Activated CD4-positive, alpha-beta T cell treated with anti-CD3 and anti-CD28 coated beads, Interleukin-2, Interleukin-6, amounts not matched to agents 100 ng/mL and 50 ng/mL, durations not matched to agents 16 hours and 8 hours (primary cell): Measurements from ENCODE around the gene SLC28A1.
"Not testable (repeated sequence)": the region's sequence is repeated elsewhere in the genome, so short reads cannot be mapped to it uniquely, and the experiment has no call there.

Source experiments
- DNase-seq: peaks from one replicate; pipeline ENCODE4 v3.0.0-alpha.2; 2020

SLC28A1 gene

DNA sequence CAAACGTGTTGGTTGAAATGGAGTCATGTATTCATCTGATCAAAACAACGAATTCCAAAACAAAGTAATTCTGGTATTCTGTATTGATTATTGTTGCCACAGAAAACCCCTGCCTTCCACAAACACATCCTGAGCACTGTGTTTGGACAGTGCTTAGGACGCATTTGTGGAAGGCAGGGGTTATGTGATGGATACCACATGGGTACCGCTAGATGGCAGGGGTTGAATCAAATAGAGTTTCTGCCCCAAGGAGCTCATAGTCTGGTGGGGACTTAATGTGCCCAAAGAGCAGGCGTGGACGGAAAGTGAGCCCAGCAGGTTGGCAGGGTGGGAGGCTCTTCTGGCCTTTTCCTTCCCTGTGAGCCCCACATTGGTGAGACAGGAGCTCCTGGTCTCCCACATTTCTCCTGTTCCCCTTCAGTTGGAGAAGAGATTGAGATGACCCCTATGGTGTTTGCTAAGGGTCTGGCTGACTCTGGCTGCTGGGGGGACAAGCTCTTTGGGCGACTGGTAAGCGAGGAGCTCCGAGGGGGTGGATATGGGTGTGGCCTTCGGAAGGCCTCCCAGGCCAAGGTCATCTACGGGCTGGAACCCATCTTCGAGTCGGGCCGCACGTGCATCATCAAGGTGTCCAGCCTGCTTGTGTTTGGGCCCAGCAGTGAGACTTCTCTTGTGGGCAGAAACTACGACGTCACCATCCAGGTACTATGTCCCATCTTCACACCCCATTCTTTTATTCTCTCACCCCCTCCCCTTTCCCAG, 22.1 kb upstream of the SLC28A1 start:
- DNase-seq = no peak

DNA sequence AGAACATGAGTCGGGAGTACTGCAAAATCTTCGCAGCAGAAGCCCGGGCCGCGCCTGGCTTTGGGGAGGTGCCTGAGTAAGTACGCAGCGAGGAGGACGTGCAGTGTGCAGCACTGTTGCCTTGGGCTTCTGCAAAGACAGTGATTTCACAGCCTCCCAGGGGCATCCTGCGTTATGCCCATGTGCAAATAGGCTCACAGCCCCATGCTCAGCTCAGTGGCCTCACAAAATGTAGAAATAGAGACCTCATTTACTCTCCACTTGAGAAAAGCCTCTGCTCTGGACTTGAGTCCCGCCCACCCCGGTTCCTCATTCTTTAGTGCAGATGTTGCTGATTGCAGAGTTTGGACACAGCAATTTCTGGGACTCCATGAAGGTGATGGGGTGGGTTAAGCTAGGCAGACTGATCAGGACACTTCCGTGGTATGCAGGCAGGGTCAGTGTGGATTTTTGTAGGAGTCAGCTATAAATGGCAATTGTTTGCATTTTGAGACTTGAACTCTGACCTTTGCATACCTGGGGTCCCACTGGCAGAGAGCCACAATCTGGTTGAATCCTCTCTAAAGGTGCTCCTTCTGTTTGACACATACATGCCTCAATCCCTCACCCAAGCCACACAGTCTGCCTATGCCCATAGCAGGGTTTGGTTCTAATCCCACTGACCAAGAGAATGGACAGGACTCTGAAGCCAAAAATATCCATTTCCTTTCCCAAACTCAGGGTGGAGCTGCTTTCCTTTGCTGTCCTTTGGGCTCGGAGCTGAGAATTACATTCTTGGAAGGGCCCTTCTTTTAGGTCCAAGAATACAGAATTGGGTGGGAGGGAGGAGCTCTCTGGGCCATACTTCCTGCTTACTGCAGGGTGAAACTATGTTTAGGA, 20.7 kb upstream of the SLC28A1 start:
- no peak for DNase-seq

DNA sequence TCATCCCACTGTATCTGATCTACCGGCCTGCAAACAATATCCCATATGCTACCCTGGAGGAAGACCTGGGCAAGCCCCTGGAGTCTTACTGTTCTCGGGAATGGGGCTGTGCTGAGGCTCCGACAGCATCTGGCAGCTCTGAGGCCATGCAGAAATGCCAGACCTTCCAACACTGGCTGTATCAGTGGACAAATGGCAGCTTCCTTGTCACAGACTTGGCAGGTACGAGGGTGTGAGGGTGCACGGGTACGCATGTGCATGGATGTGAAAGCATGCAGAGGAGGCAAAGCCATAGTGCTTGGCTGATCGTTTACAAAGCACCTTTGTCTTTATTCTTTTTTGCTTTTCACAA, 20.0 kb upstream of the SLC28A1 start:
- no peak for DNase-seq

DNA sequence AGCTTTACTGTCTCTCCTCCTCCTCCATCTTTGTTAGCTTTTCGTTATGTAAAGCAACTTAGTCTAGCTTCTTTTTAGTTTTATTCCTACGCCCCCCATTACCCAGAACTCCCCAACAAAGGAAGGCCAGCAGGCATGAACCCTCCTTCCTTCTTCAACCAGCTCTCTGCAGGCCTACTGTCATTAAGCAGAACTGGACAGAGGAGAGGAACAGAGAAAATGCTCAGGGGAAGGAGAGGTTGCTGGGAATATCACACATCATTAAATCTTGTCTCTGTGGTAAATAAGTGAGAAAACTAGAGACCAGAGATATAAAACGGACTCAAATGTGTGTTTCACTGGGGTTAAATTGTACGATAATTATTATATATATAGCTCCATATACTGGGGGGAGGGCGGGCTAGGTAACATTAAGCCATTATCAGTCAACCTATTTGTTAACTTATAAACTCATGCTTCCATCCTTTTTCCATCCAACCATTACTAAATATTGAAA, 19.3 kb upstream of the SLC28A1 start:
- DNase-seq = no peak

DNA sequence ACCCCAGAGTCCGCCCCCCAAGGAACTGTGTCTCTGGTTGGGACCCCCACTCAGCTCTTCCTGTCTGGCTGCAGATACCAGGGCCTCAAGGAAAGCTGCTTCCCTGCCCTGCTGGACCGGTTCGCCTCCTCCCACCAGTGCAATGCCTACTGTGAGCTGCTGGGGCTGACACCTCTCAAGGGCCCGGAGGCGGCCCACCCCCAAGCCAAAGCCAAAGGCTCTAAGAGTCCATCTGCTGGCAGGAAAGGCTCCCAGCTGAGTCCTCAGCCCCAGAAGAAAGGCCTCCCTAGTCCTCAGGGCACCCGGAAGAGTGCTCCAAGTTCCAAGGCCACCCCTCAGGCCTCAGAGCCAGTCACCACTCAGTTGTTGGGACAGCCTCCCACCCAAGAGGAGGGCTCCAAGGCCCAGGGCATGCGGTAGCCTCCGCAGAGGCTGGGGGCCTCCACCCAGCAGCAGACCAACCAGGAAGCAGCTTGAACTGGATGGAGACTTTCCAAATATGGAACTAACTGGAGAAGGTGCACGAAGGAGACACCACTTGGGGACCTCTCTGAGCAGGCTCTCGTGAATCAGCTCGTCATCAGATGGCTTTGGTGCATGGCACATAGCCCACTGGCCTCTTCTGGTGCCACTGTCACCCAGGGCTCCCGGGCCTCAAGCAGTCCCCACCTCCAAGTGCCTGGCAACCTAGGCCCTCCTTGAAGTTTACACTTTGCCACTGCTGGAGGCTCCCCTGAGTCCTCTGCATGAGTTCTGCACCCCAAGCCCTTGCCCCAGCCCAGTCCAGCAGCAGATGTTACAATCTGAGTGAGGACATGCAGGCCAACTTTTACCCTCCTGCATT, 16.2 kb upstream of the SLC28A1 start:
- no peak for DNase-seq

DNA sequence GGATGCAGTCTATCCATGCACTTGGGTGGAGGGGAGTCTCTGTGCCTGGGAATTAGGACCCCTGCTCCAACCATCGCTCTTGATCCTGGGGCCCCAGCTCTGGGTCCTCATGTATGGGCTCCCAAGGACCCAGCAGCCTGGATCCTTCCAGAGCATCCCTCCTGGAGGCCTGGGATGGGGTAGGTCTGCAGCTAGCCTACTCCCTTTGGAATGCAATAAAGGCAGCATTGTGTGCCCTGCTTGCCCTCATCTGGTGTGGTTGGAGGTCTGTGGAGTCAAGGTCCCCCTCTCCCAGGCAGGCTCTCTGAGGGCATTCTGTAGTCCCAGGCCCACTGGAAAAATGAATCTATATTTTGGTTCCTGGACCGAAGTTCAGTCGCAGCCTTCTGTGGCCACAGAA, 15.0 kb upstream of the SLC28A1 start:
- no peak for DNase-seq

DNA sequence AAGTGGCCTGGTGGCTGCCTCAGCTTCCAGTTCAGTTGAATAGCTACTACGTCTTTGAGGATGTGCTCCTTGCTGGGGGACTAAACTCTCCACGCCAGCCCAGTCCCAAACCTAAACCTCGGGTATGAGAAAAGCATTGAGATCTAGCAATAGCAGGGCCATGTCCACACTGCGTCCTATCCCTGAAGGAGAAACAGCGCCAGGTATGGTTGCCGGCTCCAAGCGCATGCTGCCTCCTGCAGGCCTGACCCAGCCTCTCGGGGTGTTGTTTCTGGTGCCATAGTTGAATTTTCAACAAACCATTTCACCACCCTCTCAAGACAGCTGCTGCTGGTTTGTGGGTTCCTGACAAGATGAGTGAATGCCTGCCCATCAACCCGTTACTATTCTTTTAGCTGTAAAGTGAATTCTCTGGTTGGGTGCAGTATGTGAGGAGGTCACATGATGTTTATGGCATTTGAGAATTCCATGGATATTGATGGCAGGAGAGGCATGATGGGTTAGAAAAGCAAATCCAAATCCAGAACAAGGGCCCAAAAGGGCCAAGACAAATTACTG, 13.0 kb upstream of the SLC28A1 start:
- no peak for DNase-seq

DNA sequence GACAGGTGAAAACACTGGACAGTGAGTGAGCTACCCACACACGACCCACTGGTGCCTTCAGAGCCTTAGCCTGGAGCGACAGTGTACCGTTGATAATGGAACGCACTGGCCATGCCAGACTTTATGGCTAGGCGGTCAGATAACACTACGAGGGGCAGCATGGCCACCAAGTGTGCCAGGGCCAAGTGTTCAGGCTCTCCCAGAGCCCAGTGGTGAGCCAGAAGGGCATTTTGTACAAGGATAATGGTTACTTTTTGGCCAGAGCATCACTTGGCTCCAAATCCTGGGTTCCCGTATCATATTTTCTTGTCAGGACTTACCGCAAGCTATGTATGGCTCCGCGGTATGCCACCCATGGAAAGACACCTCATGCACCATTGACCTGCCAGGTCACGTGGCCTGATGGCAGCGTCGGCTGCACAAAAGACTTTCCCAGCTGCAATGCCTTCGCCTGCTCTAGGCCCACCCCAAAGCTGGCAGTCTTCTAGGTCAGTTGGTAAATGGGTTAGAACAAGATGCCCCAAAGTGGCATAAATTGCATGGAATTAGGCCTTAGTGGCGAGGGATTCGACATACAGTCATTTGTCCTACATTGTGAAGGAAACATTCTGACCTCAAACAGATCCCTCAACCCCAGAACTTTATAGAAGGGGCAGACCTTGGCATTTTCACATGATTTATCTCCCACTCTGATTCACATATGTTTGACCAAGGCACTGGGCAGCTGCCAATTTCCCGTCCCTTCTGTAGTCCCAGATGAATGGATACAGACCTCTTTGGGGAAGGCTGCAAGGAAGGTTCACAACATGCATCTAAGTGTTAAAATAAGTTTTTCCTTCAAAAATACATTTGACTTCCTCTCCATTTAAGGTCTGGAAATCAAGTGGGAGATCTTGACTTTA, 12.2 kb upstream of the SLC28A1 start:
- DNase-seq = no peak

DNA sequence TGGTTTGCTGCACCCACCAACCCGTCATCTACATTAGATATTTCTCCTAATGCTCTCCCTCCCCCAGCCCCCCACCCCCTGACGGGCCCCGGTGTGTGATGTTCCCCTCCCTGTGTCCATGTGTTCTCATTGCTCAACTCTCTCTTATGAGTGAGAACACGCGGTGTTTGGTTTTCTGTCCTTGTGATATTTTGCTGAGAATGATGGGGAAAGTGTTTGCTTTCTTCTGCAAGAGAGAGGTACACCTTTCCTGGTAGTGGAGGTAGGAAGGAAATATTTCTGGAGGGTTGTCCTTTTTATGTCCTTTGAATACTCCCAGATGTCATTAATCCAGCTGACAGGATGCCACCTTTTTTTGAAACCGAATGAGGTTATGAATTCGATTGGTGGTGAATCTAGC, 10.5 kb upstream of the SLC28A1 start:
- DNase-seq = no peak

DNA sequence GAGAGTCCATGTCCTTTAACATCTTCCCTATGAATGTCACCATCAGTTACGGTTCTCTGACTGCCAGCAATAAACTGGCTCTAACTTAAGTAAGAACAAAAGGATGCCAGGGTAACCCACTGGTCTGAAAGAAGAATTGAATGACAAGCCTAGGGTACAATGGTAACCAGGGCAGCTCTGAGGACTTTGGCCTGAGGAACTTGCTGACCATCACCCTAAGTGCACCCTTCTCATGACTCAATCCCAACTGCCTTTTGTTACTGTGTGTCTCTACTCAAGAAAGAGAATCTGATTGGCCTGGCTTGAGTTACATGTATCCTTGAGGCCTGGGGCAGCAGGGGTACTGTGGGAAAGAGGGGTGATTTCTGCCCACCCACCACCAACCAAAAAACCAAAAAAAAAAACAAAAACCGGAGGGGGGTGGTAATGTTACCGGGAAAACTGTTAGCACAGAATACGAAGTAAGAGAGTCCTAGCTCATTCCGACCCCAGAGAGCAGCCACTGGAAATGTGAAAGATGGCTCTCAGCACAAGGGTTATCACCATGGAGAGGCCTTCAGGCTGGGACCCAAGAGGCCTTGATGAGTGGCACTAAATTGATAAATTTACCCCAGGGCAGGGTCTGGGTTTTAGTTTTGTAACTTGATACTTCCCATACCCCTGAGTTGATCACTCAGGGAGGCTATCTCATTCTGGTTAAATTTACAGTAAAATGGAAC, 9.3 kb upstream of the SLC28A1 start:
- DNase-seq = no peak

DNA sequence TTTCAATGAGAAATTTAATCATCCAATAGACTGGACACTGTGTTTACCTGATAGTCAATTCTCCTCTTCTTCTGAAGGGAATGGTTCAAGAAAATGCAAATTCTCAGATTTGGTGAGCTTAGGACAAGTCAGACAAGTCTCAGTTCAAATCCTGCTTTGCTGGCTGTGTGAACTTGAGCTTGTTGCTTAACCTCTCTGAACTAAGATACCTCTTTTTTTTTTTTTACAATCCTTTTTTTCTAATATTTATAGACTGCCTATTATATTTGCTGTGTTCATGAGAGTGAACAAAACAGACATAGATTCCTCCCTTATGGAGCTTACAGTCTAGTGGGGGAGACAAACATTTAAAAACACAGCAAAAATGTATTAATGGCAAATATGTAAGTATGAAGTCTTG, 8.2 kb upstream of the SLC28A1 start:
- DNase-seq = no peak

DNA sequence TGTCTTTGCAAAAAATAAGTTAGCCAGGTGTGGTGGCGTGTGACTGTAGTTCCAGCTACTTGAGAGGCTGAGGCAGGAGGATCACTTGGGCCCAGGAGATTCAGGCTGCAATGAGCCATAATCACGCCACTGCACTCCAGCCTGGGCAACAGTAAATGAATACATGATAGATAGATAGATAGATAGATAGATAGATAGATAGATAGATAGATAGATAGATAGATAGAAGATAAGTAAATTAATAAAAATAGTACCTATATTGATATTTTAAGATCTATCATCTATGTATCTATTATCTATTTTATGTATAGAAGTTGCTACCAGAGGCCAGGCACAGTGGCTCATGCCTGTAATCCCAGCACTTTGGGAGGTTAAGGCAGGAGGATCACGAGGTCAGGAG, 6.8 kb upstream of the SLC28A1 start:
- DNase-seq = not testable (repeated sequence)

DNA sequence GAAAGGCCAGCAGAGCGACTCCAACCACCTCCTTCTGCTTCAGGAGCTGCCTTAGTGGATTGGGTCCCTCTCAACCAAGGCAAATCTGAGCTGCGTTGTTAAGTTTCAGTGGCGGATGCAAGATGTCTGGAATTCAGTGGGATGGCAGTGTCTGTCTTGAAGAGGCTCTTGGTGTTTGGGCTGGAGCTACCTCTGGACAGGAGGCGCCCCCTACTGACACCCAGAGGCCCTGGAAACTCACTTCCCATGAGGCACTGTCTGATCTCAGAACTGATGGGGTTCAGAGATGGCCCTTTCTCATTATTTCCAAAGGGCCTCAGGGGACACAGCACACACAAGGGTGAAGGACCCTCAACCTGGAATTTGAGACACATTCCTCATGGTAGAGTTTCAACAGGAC, 6.0 kb upstream of the SLC28A1 start:
- peak; percentile 68 for DNase-seq

DNA sequence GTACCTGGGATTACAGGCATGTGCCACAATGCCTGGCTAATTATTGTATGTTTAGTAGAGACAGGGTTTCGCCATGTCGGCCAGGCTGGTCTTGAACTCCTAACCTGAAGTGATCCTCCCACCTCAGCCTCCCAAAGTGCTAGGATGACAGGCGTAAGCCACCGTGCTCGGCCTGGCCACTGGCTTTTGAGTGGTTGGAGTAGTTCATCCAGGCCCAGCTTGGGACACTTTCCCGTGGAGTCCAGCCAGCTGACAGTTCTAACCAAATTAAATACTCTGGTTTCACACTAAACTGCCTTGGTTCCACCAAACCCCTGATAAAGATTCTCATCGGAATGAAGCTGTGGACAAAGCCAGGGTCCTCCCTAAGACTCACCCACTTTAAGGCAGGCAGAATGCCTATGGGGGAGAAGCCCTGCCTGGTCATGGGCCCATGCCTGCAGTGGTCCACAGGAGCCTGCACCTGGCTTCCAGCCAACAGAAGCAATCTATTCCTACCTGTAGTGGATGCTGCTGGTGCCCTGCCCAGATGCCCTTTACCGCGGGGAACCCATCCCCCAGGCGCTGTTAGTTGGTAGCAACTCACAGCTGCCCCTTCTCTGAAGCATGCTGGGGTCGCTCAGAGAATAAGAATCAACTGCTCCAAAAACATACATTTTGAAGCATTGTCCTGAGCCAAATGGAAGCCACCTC, 5.2 kb upstream of the SLC28A1 start:
- no peak for DNase-seq

DNA sequence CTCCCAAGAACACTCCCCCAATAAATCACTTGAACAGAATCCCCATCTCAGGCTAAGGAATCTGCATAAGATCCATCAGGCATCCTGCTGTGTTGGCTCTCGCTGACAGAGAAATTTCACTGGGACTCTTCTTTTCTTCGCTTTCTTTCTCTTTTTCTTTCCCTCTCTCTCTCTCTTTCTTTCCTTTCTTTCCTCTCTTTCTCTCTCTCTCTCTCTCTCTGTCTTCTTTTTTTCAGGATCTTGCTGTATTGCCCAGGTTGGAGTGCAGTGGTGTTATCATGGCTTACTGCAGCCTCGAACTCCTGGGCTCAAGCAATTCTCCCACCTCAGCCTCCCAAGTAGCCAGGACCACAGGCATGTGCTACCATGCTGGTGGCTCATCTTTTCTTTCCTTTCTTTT, 4.5 kb upstream of the SLC28A1 start:
- DNase-seq = no peak

DNA sequence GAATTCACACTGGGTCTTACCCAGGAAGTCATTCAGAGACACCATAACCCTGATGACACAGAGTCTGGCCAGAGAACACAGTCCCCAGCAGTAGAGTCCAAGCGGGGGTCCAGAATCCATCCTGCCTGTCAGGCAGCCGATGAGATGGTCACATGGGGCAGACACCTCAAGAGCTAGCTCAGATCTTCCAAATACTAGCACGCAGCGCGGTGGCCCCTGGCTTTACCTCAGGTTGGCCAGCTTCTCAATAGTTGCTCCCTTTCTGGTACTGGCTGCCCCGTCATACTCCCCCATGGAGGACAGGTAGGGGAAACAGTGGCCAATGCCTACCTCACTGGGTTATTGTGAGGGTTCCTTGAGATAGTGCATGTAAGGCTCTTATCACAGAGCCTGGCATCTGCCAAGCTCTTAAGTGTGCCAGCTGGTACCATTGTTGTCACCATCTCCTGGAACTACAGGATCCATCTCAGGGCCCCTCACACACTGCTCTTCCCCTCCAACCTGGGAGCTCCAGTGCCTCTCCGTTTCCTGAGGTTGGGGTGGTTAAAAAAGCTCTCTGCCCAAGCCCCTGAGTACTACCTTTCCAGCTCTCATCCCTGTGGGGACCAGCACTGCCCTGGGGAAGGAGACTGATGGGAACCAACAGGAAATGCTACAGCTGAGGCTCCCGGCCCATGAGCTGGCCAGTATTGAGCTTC, 3.5 kb upstream of the SLC28A1 start:
- DNase-seq = no peak

DNA sequence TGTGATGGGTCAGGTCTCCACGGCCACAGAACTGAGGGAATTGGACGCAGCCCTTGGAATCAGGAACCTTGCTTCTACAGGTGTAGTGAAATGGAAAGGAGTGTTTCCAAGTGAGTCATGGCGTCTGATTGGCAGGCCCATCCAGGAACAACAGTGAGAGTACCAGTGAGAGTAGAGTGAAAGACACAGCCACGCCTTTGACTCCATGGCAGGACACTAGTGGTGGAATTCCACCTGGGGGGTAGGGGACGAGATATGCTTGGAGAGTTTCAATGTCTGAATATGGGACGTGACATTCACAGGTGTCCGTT, 3.0 kb upstream of the SLC28A1 start:
- DNase-seq = no peak

DNA sequence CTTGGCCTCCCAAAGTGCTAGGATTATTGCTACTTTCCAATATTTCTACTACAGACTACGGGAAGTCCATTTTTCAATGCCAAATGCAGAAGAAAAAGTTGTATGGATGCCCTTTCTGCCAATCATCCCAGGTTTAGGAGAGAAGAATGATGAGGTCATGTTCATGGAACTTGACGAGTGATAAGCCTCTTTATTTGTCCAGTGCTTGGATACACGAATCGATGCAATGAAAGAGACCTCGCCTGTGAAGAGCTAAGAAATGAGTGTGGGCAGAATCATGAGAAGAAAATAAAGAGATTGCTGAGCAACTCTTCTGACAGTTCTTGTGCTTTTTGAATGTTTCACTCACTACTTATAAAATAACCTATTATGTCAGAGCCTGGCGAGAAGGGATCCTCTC, 996 bp upstream of the SLC28A1 start:
- no peak for DNase-seq

DNA sequence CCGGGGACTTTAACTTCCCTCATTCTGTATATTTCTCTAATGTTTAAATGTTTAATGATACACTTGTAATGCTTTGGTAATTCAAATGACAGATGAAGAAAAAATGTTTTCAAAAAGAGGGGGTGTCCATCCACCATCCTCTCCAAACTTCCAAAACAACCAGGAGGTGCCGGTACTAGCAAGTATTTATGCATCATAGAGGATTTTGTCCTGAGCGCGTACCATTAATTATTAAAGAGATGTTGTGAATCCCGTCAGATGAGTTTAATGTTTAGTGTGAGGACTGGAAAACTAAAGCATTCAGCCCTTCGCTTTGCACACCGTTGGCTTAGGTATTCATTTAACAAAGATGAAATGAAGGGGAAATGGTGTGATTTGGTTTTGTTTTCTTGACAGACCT, 1.3 kb downstream of the SLC28A1 start:
- no peak for DNase-seq
